ENCODE measurements around the gene HILPDA. TPM values are rescaled to one million over a fixed set of nuclear protein-coding genes. Genes with fewer than 3 reads are reported as not detected.
A peak's percentile ranks its signal among the peaks of the same experiment; 100 is the strongest.

The HILPDA gene, protein sequence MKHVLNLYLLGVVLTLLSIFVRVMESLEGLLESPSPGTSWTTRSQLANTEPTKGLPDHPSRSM
- total RNA-seq (ENCODE audit: insufficient read depth, low replicate concordance): 72.0 TPM

DNA sequence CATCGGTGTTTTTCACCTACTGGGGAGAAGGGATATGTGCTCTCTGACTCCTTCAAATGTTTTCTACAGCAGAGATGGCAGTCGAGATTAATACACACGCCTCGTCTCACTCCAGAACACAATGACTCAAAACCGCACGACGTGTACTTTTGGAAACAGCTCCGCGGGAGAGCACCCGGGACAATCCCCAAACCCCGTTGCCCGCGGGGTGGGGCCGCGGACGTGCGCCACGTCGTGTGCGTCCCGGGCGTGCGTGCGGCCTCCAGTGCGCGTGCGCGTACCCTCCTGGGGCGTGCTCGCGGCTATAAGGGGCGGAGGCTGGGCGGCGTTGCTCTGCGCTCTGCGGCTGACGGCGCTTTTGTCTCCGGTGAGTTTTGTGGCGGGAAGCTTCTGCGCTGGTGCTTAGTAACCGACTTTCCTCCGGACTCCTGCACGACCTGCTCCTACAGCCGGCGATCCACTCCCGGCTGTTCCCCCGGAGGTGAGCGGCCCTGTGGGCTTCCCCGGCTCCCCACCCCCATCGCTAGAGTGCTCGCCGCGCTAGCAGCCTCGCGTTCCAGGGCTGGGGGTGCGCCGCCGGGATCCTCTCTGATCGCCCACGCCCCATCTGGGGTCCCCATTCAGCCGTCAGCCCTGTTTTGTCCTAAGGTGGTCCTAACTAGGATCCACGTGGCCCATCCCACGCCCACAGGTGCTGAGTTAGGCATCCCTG lies at the start of gene HILPDA:
Gene HILPDA (plus strand): TSS at position 336 of the 712 bp plus-strand sequence. CDS start 1,391 bp downstream, outside the sequence.
- DNase-seq (ENCODE audit: low spot score): peak; percentile 95

DNA sequence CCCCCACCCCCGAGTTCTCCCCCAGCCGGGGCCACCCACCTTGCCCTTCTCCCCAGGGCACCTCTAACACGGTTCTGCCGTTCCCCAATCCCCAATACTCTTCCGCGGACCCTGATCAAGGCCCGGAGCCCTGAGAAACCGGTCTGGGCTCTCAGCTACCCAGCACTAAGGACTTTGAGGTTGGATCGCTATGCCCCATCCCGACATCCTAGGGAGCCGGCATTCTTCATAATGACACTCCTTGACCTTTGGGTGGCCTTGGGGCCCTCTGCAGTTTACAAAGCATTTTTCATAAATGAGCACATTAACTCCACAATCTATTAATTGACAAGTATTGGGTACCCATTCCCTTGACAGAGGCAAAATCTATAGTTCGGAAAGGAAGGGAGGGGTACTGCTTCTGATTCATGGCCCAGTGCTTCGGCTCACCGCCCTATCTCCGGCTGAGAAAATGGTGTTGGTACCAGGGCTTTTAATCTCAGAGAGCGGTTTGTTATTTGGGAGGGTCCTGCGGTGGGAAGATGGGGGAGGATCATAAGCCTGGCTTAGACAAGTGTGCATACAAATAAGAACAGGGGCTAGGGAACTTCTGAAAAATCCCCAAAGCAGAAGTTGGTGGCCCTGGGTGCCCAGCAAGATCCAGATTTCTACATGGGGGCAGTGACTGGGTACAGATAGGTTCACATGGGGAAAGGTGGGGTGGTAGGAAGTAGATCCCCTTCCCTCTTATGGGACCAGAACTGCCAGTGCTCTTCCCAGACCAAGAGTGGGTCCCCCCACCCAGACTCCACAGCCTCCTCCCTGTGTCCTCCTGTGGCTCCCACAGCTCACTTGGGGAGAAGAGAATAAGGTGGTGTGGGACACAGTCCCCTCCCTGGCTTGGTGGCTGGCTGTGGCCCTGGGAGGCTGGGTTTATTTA lies 49.1 kb upstream of the HILPDA start:
- DNase-seq (ENCODE audit: low spot score): no peak

DNA sequence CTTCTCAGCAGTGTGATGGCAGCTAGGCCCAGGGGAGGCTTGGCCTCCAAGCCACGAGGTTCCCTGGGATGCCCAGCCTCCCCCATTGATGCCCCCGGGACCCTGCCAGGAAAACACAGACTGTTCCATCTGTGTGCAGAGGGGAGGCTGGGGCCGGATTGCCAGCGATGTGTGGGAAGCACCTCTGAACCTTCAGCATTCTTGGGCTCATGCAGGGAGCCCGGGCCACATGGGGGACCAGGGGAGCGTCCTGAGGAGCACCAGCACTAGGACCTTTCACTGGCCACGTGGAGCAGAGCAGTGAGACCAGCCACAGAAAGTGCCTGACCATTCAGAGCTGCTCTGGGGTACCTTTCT lies 48.5 kb upstream of the HILPDA start:
- no peak for DNase-seq (ENCODE audit: low spot score)

DNA sequence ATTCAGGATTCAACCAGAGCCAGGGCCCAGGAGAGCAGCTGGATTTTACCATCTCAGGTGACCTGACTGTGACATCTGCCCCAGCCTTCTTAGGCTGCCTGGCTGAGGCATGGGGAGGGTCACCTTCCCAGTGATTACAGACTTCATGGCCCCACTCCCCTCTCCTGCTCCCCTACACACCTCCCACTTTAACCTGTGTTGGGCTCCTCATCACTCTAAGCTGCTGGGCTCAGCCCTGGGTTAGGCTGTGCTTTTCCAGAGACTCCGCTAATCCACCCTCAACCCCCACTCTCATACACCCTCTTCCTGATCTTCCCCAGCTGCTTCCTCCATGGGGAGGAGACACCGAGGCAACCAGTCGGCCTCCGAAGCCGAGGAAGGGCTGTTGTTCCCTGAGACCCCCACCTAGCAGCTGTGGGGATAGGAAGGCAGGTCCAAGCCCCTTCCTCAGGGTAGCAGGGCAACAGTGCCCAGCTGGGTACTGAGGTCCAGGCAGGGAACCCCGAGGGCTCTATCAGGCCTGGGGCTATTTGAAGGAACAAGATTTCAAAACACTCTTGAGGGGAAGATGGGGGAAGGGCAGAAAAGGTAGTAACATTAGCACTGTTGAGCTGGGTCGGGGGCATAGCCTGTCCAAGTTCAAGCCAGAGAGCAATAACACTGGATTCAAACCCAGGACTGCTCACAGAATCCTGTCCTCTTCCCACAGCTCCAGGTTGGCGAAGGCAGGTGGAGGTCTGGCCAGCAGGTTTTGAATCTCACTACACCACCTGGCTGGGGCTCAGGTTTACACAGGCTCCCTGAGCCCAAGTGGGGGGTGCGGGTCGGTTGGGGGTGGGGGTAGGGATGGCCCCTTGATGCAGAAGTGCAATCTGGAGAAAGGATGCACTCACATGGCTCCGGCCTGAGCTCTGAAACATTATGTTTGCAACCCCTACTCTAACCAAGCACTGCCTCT lies 47.6 kb upstream of the HILPDA start:
- peak; percentile 76 for DNase-seq (ENCODE audit: low spot score)

DNA sequence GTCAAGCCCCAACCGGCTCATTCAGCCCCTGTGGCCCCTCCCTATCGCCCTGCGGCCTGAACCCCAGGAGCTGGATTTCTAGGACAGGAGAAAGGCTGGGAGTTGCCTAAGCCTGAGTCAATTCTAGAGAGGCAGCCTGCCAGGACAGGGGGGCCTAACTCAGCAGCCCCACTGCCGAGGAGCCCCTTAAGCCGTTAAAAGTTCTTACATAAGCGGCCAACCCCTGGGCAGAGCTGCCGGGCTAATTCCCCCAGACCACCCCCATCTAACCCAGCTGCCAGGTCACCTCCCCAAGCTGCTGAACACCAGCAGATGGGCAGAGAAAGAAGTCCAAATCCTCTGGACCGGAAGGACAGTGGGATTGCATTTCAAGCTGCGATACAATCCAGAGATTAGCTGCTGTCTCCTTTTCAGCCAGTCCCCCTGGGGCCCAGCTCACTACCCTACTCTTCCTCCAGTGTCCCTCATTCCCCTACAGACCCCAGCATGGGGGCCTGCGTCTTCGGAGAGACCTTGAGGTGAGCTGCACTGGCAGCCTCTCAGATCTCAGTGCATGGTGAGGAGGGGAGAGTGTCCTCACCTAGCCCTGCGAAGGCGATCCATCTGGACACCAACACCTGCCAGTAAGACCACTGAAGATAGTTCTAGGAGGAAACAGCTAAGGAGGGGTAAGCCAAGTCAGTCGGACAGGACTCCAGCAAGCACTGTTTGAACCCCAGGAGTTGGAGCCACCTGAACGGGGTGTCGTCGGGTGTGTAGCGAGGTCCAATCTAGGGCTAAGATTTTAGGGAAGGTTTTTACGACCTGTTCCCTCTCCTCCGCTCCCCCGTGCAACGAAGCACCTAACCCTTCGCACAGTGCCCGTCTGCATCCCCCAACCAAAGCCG lies 46.7 kb upstream of the HILPDA start:
- peak; percentile 89 for DNase-seq (ENCODE audit: low spot score)

DNA sequence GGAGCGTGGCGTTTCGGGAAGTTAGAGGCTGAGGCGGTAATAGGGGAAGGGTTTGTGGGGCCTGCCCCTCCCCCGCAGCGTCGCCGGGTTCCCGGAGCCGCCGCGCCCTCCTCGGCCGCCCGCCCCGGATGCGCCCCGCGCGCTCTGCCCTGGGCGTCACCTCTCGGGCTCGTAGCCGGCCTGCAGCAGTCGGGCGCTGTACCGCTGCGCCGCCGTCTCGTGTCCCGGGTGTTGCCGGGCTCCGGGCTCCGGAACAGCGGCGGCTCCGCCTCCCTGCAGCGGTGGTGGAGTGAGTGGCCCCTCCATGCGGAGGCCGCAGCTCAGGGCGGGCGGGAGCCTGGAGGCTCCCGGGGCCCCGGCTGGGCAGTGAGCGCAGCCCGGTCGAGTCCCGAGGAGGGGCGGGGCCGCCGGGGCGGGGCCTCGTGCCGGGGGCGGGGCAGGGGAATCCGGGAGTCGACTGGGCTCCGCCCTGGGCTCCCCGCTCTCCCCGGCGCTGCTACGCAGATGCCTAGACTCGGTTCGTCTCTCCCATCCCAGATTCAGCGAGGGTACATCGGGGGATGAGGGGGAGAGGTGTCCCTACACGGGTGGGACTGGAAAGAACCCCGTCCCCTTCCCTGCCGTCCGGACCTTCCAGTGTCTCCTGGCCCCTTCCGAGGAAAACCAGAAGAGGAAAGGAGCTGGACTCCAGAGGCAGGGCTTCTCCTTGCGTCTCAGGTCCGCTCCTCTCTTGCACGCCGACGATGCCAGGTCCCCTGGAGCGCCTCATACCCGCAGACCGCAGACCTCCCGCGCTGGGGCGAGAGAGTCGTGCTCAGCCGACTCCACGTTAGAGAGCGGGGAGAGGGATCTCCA lies 45.9 kb upstream of the HILPDA start, which contains the start of gene IMPDH1:
Gene IMPDH1 (minus strand): TSS at position 387 of the 855 bp plus-strand sequence. CDS start 81 bp downstream, at position 306.
- peak; percentile 90 for DNase-seq (ENCODE audit: low spot score)

DNA sequence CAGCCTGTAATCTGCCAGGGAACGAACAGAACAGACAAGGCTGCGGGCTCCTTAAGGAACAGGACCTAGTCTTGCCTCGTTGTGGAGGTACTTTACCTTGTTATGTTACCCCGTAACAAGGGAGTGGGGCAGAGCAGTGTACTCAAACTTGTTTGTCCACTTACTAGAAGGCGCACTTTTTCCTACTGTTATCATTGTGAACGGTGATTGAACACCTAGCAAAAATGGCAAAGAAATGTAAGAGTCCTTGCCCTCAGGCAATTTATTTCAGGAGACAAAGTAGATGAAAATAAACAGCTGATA lies 45.3 kb upstream of the HILPDA start:
- no peak for DNase-seq (ENCODE audit: low spot score)

DNA sequence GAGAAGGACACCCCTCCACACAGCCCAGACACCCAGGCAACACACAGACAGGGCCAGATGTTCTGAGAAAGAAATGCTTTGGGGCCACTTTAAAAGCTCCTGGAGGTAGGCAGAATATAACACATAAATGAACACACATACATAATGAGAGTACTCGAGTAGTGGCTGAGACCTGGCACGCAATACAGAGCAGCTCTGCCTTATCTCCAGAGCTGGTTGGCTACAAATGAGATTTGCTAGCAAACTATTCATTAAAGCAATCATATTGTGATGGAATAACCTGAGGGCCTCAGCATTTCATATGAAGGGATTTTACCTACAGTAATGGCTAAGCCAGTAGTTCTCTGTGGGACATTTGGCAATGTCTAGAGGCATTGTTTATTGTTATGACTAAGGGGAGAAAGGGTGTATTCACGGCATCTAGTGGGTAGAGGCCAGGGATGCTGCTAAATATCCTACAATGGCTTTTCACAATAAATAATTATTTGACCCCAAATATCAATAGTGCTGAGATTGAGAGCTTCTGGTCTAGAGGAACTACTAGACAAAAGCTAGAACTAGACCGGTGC lies 40.4 kb upstream of the HILPDA start:
- no peak for DNase-seq (ENCODE audit: low spot score)

DNA sequence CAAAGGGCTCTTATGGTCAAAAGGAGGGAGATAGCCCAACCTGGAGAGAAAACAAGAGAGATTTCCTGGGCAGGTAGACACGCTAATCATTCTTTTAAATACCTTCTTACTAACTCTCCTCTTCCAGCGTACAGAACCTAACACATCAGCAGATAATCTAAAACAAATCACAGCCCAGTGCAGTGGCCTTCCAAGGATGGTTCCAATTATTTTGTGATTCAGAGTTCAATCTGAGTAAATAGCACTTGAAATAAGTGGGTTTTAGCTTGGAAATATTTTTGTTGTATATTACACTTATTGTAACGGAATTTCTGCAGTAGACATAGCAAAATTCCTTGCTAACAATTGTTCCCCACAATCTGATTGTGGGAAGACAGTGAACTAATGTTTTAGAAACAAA lies 38.6 kb upstream of the HILPDA start:
- no peak for DNase-seq (ENCODE audit: low spot score)

DNA sequence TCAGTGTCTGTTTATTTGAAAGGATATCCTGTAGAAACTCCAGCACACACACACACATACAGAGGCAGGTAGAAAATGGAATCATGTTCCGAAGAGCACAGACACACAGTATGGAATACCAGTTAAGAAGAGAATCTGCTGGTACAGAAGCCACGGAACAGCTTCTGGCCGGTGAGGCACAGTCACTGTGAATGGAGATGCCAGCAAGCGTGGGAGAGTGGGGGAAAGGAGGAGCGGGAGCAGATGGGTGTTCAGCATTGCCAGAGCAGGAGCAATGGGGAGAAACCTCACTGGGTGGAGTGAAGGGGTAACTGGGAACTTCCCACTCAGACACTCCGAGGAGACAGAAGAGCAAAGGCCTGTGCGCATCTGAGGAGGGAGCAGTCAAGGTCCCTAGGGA lies 36.4 kb upstream of the HILPDA start:
- no peak for DNase-seq (ENCODE audit: low spot score)

DNA sequence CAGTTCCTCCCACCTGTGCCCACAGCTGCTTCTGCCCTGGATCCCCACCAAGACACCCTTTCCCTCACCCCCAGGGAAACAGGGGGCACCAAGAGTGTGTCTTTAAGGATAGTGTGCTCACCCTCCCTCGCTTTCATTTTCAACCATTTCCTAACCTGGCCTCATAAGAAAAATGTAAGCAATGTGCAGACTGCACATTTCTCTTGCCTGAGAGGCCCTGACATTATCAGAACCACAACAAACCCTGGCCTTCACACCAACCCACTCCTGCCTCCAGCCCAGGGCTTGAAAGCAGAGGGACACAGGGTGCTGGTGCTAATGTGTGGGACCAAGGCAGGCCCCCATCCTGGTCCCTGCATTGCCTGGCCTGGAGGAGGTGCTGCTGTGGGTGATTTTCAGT lies 34.9 kb upstream of the HILPDA start:
- peak; percentile 23 for DNase-seq (ENCODE audit: low spot score)

DNA sequence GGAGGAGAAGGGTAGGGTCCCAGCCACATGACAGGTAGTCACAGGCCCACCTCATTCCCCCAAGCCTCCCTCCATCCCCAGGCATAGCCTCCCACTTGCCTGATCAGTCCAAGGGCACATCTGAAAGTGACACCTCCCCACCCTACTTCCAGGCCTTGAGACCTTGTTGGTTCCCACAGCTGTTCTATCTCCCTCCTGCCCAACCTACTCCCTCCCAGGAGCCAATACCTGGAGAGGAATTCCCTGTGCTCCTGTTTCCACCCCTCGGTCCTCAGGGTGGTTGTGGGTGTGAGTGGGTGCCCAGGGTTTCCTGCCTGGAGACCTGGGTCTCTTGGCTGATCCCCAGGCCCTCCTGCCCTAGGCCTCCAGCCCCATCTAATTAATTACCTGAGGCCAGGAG lies 34.3 kb upstream of the HILPDA start:
- no peak for DNase-seq (ENCODE audit: low spot score)

DNA sequence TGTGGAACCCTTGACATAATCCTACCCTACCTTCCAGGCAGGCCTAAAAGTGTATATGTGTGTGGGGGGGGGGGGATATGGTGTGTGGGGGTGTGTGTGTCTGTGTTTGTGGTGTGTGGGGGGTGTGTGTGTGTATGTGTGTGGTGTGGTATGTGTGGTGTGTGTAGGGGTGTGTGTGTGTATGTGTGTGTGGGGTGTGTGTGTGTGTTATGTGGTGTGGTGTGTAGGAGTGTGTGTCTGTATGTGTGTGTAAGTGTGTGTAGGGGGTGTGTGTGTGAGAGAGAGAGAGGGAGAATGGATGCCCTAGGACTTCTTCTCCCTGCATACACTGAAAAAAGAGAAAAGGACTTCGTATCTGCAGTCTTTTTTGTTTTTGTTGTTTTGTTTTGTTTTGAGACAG lies 33.6 kb upstream of the HILPDA start:
- no peak for DNase-seq (ENCODE audit: low spot score)

DNA sequence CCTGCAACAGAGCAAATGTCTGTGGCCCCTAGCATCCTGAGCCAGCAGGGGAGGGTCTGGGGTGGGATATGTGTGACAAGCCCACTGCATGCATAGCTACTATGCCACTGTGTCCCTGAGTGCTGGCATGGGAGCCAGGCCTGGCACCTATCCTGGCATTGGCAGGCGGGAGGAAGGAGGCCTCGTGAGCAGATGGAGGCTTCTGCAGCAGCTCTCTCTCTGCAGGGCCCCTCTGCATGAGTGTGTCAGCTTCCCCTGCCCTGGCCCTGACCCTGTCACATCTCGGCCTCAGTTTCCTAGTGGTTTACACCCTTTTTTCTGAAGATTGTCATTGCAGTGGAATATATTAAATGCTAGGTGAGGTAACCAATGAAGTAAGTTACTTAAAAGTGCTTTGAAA lies 32.8 kb upstream of the HILPDA start:
- no peak for DNase-seq (ENCODE audit: low spot score)

DNA sequence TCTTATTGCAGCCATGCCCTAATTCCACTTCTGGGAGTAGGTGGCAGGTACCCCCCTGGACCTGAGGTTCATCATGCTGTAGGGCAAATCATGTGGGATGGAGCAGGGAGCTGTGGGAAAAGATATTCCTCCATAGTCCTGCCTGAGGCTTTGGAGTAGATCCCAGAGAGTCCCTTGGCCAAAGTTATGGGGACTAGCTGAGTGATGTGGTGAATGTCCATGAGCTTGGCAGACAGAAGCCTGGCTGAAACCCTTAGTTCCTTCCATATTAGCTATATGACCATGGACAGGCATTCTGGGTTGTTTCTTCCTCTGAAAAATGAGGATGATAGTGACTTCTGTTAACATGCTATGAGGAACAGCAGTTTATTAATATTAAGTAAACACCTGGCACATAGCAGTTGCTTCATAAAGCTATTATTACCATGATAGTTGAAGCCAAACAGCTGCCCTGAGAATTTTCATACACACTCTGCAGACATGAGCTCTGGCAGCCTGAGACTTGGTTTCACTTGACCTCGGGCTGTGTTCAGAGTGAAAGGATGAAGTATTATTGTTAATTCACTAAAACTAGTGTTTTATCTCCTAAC lies 30.9 kb upstream of the HILPDA start:
- no peak for DNase-seq (ENCODE audit: low spot score)

DNA sequence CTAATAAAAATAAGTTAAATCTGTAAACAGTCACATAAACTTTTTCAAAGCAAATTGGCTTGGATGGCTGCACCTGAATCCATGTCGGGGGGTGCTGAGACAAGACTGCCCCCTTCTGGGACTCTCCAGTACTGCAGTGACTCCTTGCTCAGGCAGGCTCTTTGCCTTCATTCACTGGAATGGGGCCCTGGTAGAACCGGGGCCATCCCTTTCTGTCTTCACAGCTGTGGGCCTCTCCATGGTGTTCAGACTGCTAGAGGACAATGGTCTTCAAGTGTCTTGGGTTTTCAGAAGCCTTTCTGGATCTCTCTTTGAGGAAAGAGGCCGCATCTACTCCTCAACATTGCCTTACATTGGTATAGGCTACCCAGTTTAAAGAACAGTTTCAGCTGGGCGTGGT lies 29.8 kb upstream of the HILPDA start:
- DNase-seq (ENCODE audit: low spot score): peak; percentile 68

DNA sequence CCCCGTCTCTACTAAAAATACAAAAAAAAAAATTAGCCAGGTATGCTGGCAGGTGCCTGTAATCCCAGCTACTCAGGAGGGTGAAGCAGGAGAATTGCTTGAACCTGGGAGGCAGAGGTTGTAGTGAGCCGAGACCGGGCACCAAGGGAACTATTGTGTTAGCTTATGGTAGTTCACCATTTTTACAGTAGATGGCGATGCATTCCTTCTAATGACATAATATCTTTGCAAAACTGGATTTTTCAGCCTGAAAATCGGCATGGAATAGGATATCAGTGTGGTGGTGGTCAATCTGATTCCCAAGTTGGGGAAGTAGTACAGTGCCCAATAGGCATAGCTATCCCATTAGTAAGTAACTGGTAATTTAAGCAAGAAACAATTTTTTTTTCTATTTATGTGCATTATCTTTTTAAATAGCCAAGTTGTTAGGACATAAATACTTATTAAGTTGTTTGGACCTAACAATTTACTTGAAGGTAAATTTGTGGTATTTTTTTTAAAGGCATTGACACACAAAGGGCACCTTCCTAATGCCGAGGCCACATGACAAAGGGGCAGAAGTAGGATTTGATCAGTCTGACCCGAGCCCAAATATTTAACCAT lies 28.3 kb upstream of the HILPDA start:
- DNase-seq (ENCODE audit: low spot score): peak; percentile 70

DNA sequence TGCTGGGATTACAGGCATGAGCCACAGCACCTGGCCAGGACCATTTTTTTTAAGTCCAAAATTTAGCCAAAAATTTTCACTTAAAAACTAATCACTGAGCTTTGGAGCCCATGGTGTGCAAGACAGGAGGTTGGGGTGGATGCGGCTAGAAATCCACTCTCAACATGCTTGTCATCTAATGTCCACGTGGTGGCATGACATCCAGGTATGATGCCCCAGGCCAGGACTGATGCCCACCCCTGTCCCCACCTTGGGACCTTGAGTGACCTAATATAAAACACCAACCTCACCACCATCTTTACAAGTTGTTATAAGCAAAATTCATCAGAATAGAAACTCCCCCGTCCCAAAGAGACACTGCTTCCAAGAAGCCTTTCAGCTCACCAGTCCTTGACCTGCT lies 25.5 kb upstream of the HILPDA start:
- DNase-seq (ENCODE audit: low spot score): no peak

Data from umbilical cord (tissue), 2 donors.